Caki2 (cell line): ENCODE data around the gene MRPL42. TPM values are rescaled to one million over a fixed set of nuclear protein-coding genes. Genes with fewer than 3 reads are reported as not detected.
A peak's percentile ranks its signal among the peaks of the same experiment; 100 is the strongest.
"Not testable (repeated sequence)": the region's sequence is repeated elsewhere in the genome, so short reads cannot be mapped to it uniquely, and the experiment has no call there.

Experiments used
- DNase-seq: peaks from one replicate; pipeline ENCODE4 v3.0.0-alpha.2; 2015; ENCODE audit warnings: low read depth
- in situ Hi-C: cut with HindIII; loops from 2 replicates; pipeline ENCODE4 v1.10.0; 2016; ENCODE audit warnings: low sequenced_read_pairs, low pct_unique_long_range_greater_than_20kb, mixed read lengths
- total RNA-seq: library from RNA; depleted of rRNA; stranded (reverse); fragments of >200 nt; shearing (Covaris generic); gene quantifications from 2 replicates; pipeline ENCODE4 v1.2.3, GENCODE V29; 2014; ENCODE audit warnings: low replicate concordance

MRPL42 gene
- total RNA-seq, 1 experiment from 2014 or later: 48.3 TPM

- DNase-seq: no peak
- in situ Hi-C loops: no loop called here
Measured at GRCh38 chr12:93483151-93483807, 16.0 kb downstream of the MRPL42 start.

GRCh38 chr12:93484315-93484981 lies 17.1 kb downstream of the MRPL42 start:
- in situ Hi-C loops: no loop called here
- no peak for DNase-seq

GRCh38 chr12:93492808-93493207 lies 25.5 kb downstream of the MRPL42 start:
- in situ Hi-C loops, DNase-seq: not testable (repeated sequence)

- DNase-seq: no peak
- in situ Hi-C loops: no loop called here
Measured at GRCh38 chr12:93494096-93494495, 26.8 kb downstream of the MRPL42 start.

DNA sequence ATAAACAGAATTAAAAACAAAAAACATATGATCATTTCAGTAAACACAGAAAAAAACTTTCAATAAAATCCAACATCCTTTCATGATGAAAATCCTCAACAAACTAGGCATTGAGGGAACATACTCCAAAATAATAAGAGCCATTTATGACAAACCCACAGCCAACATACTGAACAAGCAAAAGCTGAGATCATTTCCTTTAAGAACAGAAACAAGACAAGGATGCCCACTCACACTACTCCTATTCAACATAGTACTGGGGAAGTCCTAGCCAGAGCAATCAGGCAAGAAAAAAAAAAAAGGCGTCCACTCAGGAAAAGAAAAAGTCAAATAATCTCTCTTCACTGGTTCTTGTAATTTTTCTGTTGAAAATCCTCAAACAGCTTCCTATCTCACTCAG lies 30.1 kb downstream of the MRPL42 start:
- in situ Hi-C loops: no loop called here
- DNase-seq: no peak

DNA sequence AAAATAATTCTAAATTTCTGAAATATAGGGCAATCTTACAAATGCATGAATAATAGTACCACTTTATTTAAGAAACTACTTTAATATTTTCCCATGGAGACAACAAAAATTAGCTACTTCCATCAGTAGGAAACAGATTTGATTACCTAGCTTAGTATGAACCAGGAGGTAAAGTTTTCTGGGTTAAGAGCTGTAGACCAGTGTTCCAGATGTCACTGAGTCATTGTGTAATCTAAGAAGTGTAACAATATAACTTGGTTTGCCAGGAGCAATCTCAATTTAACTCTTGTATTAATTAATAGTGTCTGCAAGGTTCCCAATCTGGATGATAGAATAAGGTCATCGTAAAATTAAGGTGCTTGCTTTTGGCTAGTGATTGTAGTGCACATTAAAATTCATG lies 31.5 kb downstream of the MRPL42 start:
- in situ Hi-C loops: not testable (repeated sequence)

DNA sequence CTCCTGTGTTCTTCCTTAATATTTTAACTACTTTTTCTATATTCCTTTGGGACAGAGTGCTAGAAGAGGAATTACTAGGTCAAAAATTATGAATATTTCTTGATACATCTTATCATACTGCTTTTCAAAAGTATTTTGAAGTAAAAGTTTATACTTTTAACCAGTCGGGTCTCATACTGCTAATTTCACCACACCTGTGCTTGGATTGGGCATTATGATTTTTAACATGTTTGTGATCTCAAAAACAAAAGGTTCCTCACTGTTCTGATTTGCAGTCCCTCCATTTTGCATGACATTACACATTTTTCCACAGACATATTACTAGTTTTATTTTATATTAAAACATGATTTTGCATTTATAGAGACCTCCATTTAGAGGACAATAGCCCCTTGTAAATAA lies 32.9 kb downstream of the MRPL42 start:
- DNase-seq: no peak
- in situ Hi-C loops: no loop called here

More for the DNA sequence above, 31.5 kb downstream of the MRPL42 start:
- DNase-seq: not testable (repeated sequence)

DNA sequence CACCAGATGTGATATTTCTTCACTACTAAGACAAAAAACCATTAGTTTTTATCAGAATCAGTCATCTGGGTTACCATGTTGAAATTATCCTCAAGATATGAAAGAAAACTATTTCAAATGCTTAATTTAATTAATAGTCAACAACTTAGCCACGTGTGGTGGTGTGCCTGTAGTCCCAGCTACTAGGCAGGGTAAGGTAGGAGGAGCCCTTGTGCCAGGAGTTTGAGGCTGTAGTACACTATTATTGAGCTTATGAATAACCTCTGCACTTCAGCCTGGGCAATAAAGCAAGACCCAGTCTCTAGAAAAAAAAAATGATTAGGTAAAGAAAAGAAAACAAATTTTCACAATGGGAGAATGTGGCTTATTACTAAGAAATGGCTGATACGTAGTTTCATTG lies 33.4 kb downstream of the MRPL42 start:
- no peak for DNase-seq
- in situ Hi-C loops: no loop called here

- DNase-seq: peak; percentile 14
- in situ Hi-C loops: no loop called here
Measured at GRCh38 chr12:93502802-93503623, 35.7 kb downstream of the MRPL42 start.

GRCh38 chr12:93507165-93507564 lies 39.9 kb downstream of the MRPL42 start:
- in situ Hi-C loops: no loop called here

GRCh38 chr12:93509506-93509905 lies 42.2 kb downstream of the MRPL42 start:
- in situ Hi-C loops: no loop called here

More at GRCh38 chr12:93507165-93507564, 39.9 kb downstream of the MRPL42 start:
- DNase-seq: no peak

GRCh38 chr12:93514853-93515252 lies 47.5 kb downstream of the MRPL42 start:
- in situ Hi-C loops: no loop called here
- no peak for DNase-seq

More at GRCh38 chr12:93509506-93509905, 42.2 kb downstream of the MRPL42 start:
- no peak for DNase-seq

DNA sequence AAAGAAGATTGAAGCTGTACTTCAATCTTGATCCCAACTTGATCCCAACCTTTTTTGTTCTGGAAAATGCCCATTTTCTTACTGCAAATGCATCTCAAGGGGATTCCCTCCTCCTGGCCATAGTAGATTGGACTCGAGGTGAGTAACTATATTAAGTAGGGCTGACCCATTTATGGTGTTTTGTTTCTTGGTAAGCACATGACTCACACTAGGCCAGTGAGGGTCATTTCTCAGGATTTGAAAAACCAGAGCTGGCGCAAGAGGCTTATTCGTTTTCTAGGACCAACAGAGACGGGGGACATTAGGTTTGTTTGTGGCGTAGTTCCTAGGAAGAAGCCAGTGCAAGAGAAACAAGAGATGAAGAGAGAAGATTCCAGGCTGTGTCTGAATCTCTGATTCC lies 51.4 kb downstream of the MRPL42 start:
- no peak for DNase-seq
- in situ Hi-C loops: no loop called here

- no peak for DNase-seq
- in situ Hi-C loops: no loop called here
Measured at GRCh38 chr12:93519859-93520258, 52.5 kb downstream of the MRPL42 start.

DNA sequence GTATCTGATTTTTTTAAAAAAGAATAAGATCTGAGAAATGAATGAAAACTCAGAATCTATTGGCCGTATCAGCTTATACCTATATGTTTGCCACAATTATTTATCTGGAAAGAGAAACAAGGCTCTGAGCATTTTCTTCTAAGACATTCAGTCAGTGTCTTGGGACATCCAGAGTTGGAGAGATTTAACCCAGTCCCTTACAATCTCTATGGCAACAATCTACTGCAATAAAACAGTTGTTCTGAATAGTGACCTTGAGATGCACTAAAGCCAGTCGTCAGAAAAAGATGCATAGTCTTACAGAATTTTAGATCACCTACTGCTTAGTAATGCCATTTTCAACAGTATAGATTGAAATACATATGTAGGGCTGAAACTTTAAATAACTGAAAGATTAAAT lies 53.1 kb downstream of the MRPL42 start:
- in situ Hi-C loops: no loop called here
- no peak for DNase-seq

GRCh38 chr12:93521225-93522080 lies 54.1 kb downstream of the MRPL42 start:
- in situ Hi-C loops: no loop called here

DNA sequence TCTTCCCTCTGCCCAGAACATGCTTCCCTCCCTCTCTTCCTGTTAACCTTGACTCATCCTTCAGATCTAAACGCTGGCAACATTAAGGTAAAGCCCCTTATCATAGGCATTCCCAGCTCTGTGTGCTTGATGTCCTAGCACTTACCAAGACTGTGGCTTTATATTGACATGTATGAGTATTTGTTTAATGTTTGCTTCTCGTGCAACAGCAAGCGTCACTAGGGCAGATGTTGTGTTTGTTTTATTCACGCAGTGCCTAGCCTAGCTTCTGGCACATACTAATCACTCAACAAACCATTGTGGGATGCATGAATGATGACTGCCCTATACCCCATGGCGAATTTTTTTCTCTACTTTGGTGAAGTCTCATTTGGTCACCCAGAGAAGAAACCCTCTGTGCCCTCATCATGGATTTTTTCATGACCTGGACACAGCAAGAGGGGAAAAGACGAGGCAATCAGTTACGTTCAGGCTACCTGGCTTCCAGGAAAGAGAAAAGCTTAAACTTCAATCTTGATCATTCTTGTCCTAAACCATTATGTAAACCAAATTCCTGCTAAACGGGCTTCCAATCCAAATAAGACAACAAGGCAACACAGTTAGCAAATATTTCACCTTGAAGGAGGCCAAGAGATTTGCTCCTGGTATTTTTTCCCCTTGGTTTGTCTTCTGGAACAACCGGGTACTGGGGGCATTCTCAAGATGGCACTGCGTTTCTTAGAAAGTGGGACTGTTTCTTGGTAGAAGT lies 57.2 kb downstream of the MRPL42 start:
- in situ Hi-C loops: no loop called here
- DNase-seq: no peak

More at GRCh38 chr12:93521225-93522080, 54.1 kb downstream of the MRPL42 start:
- no peak for DNase-seq
